Loucy (cell line): ENCODE measurements around the gene UBA5.

Experiments used
- CTCF ChIP-seq: fragments of 200-600 bp; sonication (generic); conservative IDR thresholded peaks from 2 replicates; pipeline ENCODE4 v1.5.1; 2014; ENCODE audit warnings: mild to moderate bottlenecking, antibody characterized with exemption, low read length
- EZH2phosphoT487 ChIP-seq: fragments of 200-600 bp; IDR thresholded peaks from 2 replicates; pipeline ENCODE4 v1.6.1; 2018; ENCODE audit warnings: antibody characterized with exemption, mild to moderate bottlenecking, moderate library complexity, borderline replicate concordance

- TF ChIP-seq CTCF (no peak), EZH2phosphoT487 (no peak)
These were observed 22.5 kb upstream of the UBA5 start for GRCh38 chr3:132637590-132637989.
